ENCODE measurements around the gene RNU5B-1. TPM values are rescaled to one million over a fixed set of nuclear protein-coding genes. Genes with fewer than 3 reads are reported as not detected.

Gene RNU5B-1
- total and polyA plus RNA-seq, 3 donors from 2014 or later: not detected

DNA sequence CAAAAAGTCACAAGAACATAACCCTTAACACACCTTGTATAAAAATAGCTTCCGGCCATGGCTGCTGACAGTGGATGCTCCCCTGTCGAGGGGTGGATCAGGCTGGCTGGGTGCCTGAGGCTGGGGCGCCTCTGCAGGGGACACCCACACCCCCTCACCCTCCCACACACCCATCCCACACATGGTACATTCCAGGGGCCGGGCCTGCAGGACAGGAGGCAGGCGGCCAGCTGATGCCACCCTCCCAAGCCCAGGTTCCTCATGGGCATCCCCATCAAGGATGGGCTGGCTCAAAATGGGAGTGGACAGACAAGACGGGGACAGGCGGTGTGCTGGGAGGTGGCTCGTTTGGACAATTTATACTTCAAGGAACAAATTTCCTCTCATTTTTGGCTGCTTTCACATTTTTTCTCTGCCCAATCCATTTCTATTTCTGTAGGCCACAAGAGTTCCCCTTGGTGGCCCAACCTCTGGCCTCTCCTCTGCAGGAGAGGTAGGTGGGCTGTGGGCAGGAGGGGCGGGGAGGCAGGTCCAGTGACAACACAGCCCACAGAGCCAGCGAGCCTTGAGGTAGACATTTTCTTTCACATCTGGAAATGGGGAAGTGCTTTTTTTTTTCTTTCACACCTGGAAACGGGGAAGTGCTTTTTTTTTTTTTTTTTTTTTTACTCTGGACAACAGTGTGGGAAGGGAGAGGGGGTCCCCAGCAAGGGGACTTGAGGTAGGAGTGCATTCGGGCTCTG lies 23.3 kb downstream of the RNU5B-1 start:
- 71 to 77% methylated on average over 12 of the region's 12 CpGs for WGBS, 2 donors
- no peaks in the 10 kb centered on the region for H3K27me3 ChIP-seq
- TF ChIP-seq POLR2A (IDR thresholded peaks at IDR 0.05) (no peak), CTCF (IDR thresholded peaks at IDR 0.05) (no peak)
- H3K27ac ChIP-seq: no peak overlapping the region
- no peaks in the 10 kb centered on the region for H3K36me3 ChIP-seq (ENCODE audit: low read depth, missing control alignments)
- peaks cover 7% of the 10 kb centered on the region for H3K4me1 ChIP-seq
- H3K4me3 ChIP-seq: no peak overlapping the region
- intact Hi-C loops (cut with DNase I; ENCODE audit: low total_unique reads): no loop called here
- no peak for DNase-seq
- H3K9me3 ChIP-seq: no peaks in the 10 kb centered on the region

- Histone ChIP-seq H3K36me3 (ENCODE audit: low read depth, missing control alignments) (no peaks in the 10 kb centered on the region), H3K9me3 (no peaks in the 10 kb centered on the region), H3K27me3 (no peaks in the 10 kb centered on the region), H3K4me1 (peaks cover 3% of the 10 kb centered on the region), H3K27ac (no peak overlapping the region), H3K4me3 (no peak overlapping the region)
- WGBS, 2 donors: 92 to 95% methylated on average over 2 to 21 of the region's 21 CpGs
- intact Hi-C loops (cut with DNase I; ENCODE audit: low total_unique reads): no loop called here
- TF ChIP-seq POLR2A (IDR thresholded peaks at IDR 0.05) (no peak), CTCF (IDR thresholded peaks at IDR 0.05) (no peak)
- DNase-seq: no peak
These were observed 24.2 kb downstream of the RNU5B-1 start for GRCh38 chr15:65328506-65329287.

- 94 to 95% methylated on average over 20 to 21 of the region's 21 CpGs for WGBS, 2 donors
- no peak overlapping the region for H3K4me3 ChIP-seq
- no peak overlapping the region for H3K27ac ChIP-seq
- intact Hi-C loops (cut with DNase I; ENCODE audit: low total_unique reads): no loop called here
- peaks cover 6% of the 10 kb centered on the region for H3K4me1 ChIP-seq
- no peaks in the 10 kb centered on the region for H3K27me3 ChIP-seq
- TF ChIP-seq POLR2A (IDR thresholded peaks at IDR 0.05) (no peak), CTCF (IDR thresholded peaks at IDR 0.05) (no peak)
- no peak for DNase-seq
- H3K9me3 ChIP-seq: no peaks in the 10 kb centered on the region
- no peaks in the 10 kb centered on the region for H3K36me3 ChIP-seq (ENCODE audit: low read depth, missing control alignments)
These were observed 25.0 kb downstream of the RNU5B-1 start for GRCh38 chr15:65329288-65329983.

DNA sequence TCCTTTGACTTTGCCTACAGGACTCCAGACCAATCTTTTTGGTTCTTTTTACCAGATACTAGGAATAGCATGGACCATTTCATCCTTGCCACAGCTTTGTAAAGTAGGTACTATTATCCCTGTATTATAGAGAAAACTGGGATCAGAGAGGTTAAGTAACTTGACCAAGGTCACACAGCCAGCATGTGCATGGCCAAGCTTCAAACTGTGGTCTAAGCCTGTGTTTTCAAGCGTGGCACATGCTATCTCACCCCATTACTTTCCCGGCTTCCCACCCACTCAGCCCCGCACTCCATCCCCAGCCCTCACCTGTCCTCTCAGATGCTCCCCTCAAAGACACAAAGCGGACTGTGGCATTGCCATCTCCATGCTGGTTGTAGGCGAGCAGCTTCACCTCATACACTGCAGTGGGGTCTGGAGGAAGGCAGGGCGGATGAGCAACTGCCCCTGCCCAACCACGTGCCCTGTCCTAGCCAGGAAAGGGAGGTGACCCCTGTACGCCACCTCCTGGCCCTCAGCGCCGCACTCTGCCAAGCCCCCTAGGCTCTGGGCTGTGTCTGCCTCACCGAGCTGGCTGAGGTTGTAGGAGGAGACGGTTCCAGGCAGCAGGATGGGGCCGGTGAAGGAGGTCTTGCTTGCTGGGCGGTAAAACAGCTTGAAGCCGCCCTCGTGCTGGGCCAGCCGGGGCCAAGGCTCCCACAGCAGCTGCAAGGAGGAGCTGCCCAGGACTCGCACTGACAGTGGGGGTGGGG lies 25.7 kb downstream of the RNU5B-1 start:
- Histone ChIP-seq H3K4me3 (no peak overlapping the region), H3K4me1 (peaks cover 6% of the 10 kb centered on the region), H3K36me3 (ENCODE audit: low read depth, missing control alignments) (no peaks in the 10 kb centered on the region), H3K27ac (no peak overlapping the region), H3K9me3 (no peaks in the 10 kb centered on the region), H3K27me3 (no peaks in the 10 kb centered on the region)
- WGBS, 2 donors: 72 to 94% methylated on average over 3 to 18 of the region's 18 CpGs
- no peak for TF ChIP-seq CTCF (IDR thresholded peaks at IDR 0.05)
- TF ChIP-seq POLR2A (IDR thresholded peaks at IDR 0.05): no peak
- intact Hi-C loops (cut with DNase I; ENCODE audit: low total_unique reads): loop anchor here (10.0 kb wide), 1 partner anchor 865 kb away; no protein-coding TSS in a partner anchor
- no peak for DNase-seq

Data from testis (tissue), 3 donors.